Activated CD8-positive, alpha-beta memory T cell treated with anti-CD3 and anti-CD28 coated beads, Interleukin-2, amount 10 ng/mL, durations not matched to agents 7 days and 5 days (primary cell): Measurements from ENCODE around the gene SLC25A30. TPM values are rescaled to one million over a fixed set of nuclear protein-coding genes. Genes with fewer than 3 reads are reported as not detected.
"Not testable (repeated sequence)": the region's sequence is repeated elsewhere in the genome, so short reads cannot be mapped to it uniquely, and the experiment has no call there.

Experiments
- ATAC-seq: fragments of 150-1000 bp; cut with Tn5 transposase; one replicate; pipeline ENCODE4 v1.10.0; 2021; ENCODE audit warnings: moderate library complexity
- CTCF ChIA-PET: fragments of 350-600 bp; sonication (Branson Sonifier 250); formaldehyde crosslinking; loops from one replicate; lab custom pipeline; 2021; ENCODE audit warnings: antibody characterized with exemption; lab: Charles Lee
- DNase-seq: peaks from one replicate; pipeline ENCODE4 v3.0.0-alpha.2; 2020
- H3K27ac Mint-ChIP-seq: one replicate; pipeline ENCODE4 v1.8.0; 2021; ENCODE audit warnings: mild to moderate bottlenecking, mixed read lengths
- H3K27me3 Mint-ChIP-seq: one replicate; pipeline ENCODE4 v1.8.0; 2021; ENCODE audit warnings: mixed read lengths
- H3K36me3 Mint-ChIP-seq: one replicate; pipeline ENCODE4 v1.8.0; 2021; ENCODE audit warnings: mild to moderate bottlenecking, mixed read lengths
- H3K4me1 Mint-ChIP-seq: one replicate; pipeline ENCODE4 v1.8.0; 2021; ENCODE audit warnings: mixed read lengths
- H3K4me3 Mint-ChIP-seq: one replicate; pipeline ENCODE4 v1.8.0; 2021; ENCODE audit warnings: mild to moderate bottlenecking, moderate library complexity, mixed read lengths
- H3K9me3 Mint-ChIP-seq: one replicate; pipeline ENCODE4 v1.8.0; 2022; ENCODE audit warnings: low read depth, mixed read lengths
- total RNA-seq, 2 experiments: library from RNA; stranded (reverse); gene quantifications; one replicate each; pipeline ENCODE4 v1.2.3, GENCODE V29; 2021

Gene SLC25A30
- total RNA-seq, 2 experiments from 2014 or later: 23.5 to 28.4 TPM

DNA sequence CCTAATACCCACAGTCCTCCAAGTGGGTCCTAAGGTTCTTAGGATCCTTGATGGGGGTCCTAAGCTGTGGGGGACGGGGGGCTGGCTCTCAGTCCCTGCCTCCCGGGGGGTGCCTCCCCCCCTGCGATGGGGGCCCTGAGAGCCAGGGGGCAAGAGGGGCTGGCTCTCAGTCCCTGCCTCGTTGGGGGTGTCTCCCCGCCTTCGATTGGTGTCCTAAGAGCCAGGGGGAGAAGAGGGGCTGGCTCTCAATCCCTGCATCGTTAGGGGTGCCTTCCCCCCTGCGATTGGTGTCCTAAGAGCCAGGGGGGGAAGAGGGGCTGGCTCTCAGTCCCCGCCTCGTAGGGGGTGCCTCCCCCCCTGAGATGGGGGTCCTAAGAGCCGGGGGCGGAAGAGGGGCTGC is 37.0 kb downstream of the SLC25A30 start:
- Mint-ChIP-seq H3K4me3 (no peak overlapping the region), H3K36me3 (peaks cover 6% of the 10 kb centered on the region), H3K9me3 (no peaks in the 10 kb centered on the region), H3K27me3 (no peaks in the 10 kb centered on the region), H3K27ac (no peak overlapping the region), H3K4me1 (no peaks in the 10 kb centered on the region)
- CTCF ChIA-PET: no interaction called here
- DNase-seq (no peak), ATAC-seq (no peak)

DNA sequence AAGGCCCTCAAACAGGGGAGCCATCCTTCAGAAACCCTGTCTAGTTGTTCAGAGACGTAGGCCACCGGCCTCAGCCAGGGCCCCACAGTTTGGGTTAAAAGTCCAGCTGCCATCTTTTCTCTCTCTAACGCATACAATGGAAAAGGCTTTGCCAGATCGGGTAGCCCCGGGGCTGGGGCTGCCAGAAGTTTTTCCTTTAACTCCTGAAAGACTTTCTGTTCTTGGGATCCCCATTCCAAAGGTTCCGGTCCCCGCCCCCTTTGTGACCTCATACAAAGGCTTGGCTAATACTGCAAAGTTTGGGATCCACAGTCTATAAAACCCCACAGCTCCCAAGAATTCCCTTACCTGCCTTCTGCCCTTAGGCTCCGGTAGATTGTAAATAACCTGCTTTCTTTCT is 37.5 kb downstream of the SLC25A30 start:
- DNase-seq, H3K4me1 Mint-ChIP-seq, H3K27ac Mint-ChIP-seq, H3K27me3 Mint-ChIP-seq, CTCF ChIA-PET, H3K4me3 Mint-ChIP-seq, ATAC-seq, H3K9me3 Mint-ChIP-seq, H3K36me3 Mint-ChIP-seq: not testable (repeated sequence)

DNA sequence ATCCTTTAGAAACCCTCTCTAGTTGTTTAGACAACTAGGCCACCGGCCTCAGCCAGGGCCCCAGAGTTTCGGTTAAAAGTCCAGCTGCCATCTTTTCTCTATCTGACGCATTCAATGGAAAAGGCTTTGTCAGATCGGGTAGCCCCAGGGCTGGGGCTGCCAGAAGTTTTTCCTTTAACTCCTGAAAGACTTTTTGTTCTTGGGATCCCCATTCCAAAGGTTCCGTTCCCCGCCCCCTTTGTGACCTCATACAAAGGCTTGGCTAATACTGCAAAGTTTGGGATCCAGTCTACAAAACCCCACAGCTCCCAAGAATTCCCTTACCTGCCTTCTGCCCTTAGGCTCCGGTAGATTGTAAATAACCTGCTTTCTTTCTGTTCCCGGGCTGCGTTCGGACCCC is 38.7 kb downstream of the SLC25A30 start:
- H3K4me1 Mint-ChIP-seq, ATAC-seq, H3K27ac Mint-ChIP-seq, CTCF ChIA-PET, H3K9me3 Mint-ChIP-seq, H3K36me3 Mint-ChIP-seq, DNase-seq, H3K4me3 Mint-ChIP-seq, H3K27me3 Mint-ChIP-seq: not testable (repeated sequence)

DNA sequence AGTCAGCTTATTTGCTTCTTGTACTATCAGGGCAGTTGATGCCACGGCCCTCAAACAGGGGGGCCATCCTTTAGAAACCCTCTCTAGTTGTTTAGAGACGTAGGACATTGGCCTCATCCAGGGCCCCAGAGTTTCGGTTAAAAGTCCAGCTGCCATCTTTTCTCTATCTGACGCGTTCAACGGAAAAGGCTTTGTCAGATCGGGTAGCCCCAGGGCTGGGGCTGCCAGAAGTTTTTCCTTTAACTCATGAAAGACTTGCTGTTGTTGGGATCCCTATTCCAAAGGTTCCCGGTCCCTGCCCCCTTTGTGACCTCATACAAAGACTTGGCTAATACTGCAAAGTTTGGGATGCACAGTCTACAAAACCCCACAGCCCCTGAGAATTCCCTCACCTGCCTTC is 39.4 kb downstream of the SLC25A30 start:
- ATAC-seq, H3K27me3 Mint-ChIP-seq, H3K27ac Mint-ChIP-seq, H3K4me1 Mint-ChIP-seq, H3K9me3 Mint-ChIP-seq, DNase-seq, CTCF ChIA-PET, H3K36me3 Mint-ChIP-seq, H3K4me3 Mint-ChIP-seq: not testable (repeated sequence)

DNA sequence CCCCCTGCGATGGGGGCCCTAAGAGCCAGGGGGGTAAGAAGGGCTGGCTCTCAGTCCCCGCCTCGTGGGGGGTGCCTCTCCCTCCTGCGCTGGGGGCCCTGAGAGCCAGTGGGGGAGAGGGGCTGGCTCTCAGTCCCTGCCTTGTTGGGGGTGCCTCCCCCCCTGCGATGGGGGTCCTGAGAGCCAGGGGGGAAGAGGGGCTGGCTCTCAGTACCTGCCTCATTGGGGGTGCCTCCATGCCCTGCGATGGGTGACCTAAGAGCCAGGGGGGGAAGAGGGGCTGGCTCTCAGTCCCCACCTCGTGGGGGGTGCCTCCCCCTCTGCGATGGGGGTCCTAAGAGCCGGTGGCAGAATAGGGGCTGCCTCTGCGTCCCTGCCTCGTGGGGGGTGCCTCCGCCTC is 40.9 kb downstream of the SLC25A30 start:
- CTCF ChIA-PET: not testable (repeated sequence)

DNA sequence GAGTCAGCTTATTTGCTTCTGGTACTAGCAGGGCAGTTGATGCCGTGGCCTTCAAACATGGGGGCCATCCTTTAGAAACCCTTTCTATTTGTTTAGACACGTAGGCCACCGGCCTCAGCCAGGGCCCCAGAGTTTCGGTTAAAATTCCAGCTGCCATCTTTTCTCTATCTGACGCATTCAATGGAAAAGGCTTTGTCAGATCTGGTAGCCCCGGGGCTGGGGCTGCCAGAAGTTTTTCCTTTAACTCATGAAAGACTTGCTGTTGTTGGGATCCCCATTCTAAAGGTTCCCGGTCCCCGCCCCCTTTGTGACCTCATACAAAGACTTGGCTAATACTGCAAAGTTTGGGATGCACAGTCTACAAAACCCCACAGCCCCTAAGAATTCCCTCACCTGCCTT is 41.5 kb downstream of the SLC25A30 start:
- H3K27ac Mint-ChIP-seq, ATAC-seq, H3K27me3 Mint-ChIP-seq, H3K4me3 Mint-ChIP-seq, CTCF ChIA-PET, H3K4me1 Mint-ChIP-seq, H3K36me3 Mint-ChIP-seq, DNase-seq, H3K9me3 Mint-ChIP-seq: not testable (repeated sequence)

More for the DNA sequence above, 40.9 kb downstream of the SLC25A30 start:
- not testable (repeated sequence) for ATAC-seq, H3K4me1 Mint-ChIP-seq, DNase-seq, H3K27me3 Mint-ChIP-seq, H3K4me3 Mint-ChIP-seq, H3K27ac Mint-ChIP-seq, H3K9me3 Mint-ChIP-seq, H3K36me3 Mint-ChIP-seq

DNA sequence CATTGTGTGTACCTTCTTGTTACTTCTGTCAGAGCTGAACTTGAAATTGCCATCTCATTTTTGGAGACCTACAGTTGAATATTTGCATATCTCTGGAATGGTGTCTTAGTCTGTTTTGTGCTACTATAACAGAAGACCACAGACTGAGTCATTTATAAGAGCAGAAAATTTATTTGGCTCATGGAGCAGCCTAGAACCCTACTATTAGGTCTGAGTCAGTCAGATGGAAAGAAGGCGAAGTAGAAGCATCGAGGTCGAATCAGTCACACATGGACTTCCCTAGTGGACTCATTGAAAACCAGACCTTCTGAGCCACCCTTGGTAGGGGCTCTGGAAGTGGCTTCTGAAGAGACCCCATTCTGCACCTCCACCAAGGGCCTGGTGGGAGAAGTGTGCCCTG is 43.3 kb downstream of the SLC25A30 start:
- CTCF ChIA-PET: no interaction called here
- Mint-ChIP-seq H3K27me3 (no peaks in the 10 kb centered on the region), H3K4me3 (no peak overlapping the region), H3K9me3 (no peaks in the 10 kb centered on the region), H3K27ac (no peak overlapping the region), H3K36me3 (no peaks in the 10 kb centered on the region), H3K4me1 (peaks cover 9% of the 10 kb centered on the region)
- no peak for ATAC-seq
- DNase-seq: no peak

DNA sequence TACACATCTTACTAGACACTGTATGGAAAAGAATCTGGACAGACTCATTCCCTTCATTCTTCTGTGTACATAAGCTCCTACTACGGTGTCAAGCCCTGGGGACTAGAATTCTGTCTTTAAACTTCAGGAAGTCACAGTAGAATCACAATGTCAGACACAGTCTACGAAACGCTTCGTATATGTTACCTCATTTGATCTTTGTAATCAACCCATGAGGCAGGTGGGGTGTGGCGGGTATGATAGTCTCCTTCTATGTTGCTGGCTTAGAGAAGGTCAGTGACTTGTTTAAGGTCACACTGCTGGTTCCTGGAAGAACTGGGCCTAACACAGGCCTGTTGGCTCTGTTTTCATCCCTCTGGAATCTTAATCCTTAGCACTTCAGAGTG is 45.0 kb downstream of the SLC25A30 start:
- Mint-ChIP-seq H3K36me3 (peaks cover 3% of the 10 kb centered on the region), H3K27ac (no peak overlapping the region), H3K4me3 (no peak overlapping the region), H3K4me1 (peaks cover 19% of the 10 kb centered on the region), H3K9me3 (no peaks in the 10 kb centered on the region), H3K27me3 (no peaks in the 10 kb centered on the region)
- CTCF ChIA-PET: interaction anchor here (1.5 to 7.4 kb wide), 5 partner anchors 10 to 32 kb away, joined by 3 to 52 read pairs (median 6); partner anchors contain the start of gene TPT1
- no peak for ATAC-seq
- DNase-seq: no peak

DNA sequence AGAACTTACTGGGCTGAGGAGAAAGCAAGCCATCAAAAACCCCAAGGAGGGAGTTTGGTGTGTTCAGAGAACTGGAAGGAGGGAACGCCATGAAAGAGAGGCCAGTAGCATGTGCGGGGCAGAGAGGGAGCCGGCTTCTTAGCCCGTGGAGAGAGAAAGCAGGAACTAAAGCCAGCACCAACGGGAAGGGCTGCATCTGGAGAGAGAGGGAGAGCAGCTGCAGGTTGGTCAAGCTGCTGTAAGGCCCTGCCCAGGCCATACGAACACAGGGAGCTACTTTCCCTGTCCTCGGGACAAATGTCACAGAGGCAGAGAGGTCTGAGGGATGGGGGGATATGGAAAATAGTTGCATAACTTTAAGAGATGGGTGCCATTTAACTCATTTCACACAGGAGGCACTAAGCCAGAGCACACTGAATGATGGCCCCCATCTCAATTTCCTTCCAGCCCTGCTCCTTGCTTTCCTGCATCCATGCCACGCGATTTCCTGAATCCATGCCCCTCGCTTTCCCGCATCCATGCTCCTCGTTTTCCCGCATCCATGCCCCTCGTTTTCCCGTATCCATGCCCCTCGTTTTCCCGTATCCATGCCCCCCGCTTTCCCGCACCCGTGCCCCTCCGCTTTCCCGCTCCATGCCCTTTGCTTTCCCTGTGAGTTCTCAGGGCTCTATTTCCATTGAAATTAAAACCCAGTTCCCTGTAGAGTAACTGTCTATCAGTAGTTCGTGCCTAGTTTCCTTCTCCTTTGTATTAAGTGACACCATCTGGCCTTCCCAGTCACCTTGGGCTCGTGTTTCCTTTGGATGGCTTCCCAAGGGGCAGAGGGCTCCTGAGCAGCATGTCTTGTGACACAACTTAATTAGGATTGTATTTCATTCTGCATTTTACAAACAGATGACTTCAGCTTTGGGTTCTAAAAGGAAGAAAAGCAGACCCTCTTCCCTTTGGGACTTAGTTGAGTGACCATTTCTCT is 45.7 kb downstream of the SLC25A30 start:
- Mint-ChIP-seq H3K36me3 (peaks cover 3% of the 10 kb centered on the region), H3K4me1 (peaks cover 26% of the 10 kb centered on the region), H3K27me3 (no peaks in the 10 kb centered on the region), H3K9me3 (no peaks in the 10 kb centered on the region), H3K4me3 (no peak overlapping the region), H3K27ac (no peak overlapping the region)
- CTCF ChIA-PET: interaction anchor here (0.7 to 8.0 kb wide), 13 partner anchors 10 to 342 kb away, joined by 3 to 108 read pairs (median 6); partner anchors contain the start of genes SLC25A30 and TPT1
- ATAC-seq: no peak
- no peak for DNase-seq

DNA sequence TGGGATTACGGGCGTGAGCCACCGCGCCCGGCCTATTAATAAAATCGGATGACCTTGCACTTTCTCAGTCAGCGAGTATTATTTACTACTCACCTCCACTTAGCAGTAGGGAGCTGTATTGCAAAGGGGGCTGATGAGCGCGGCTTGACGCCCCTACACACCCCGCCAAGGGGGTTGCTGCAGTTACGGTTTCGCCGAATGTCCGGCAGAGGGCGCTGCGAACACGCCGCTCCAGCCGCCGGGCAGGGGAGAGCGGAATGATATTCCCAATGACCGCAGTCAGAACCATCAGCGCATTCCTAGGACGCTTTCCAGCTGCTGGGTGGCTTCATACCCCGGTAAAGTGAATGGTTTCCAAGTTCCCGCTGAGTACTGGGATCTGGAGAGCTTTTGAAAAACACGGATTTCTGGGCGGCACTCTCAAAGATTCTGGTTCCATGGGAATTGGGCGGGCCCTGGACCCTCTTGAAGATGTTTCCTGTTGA is 47.2 kb downstream of the SLC25A30 start:
- CTCF ChIA-PET: interaction anchor here (0.6 to 8.0 kb wide), 29 partner anchors 13 to 800 kb away, joined by 3 to 108 read pairs (median 4); partner anchors contain the start of genes COG3, SLC25A30 and TPT1
- no peaks in the 10 kb centered on the region for H3K27me3 Mint-ChIP-seq
- no peak overlapping the region for H3K4me3 Mint-ChIP-seq
- H3K9me3 Mint-ChIP-seq: no peaks in the 10 kb centered on the region
- DNase-seq (peak; percentile 55), ATAC-seq (no peak)
- peaks cover 4% of the 10 kb centered on the region for H3K36me3 Mint-ChIP-seq
- no peak overlapping the region for H3K27ac Mint-ChIP-seq
- peaks cover 35% of the 10 kb centered on the region for H3K4me1 Mint-ChIP-seq

DNA sequence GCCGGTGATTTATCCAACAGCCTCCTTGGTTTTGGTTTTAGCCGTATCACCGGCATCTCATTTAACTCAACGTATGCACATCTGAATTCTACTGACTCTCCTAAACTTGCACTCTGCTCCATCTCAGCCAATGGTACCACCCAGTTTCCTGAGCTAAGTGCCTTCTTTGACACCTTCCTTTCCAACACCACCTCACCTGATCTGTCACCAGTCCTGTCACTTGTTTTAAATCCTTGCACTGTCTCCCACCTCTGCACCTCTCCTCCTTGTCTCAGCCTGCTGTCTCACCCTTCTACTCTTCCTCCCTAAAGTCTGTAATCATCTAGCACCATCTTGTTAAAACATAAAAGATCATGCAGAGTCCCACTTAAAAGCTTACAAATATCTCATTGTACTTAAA is 49.1 kb downstream of the SLC25A30 start:
- Mint-ChIP-seq H3K9me3 (peaks cover under 1% of the 10 kb centered on the region), H3K4me1 (peaks cover 42% of the 10 kb centered on the region), H3K27me3 (no peaks in the 10 kb centered on the region), H3K4me3 (no peak overlapping the region), H3K27ac (peak overlapping the region; percentile 42), H3K36me3 (peaks cover 9% of the 10 kb centered on the region)
- DNase-seq (no peak), ATAC-seq (no peak)
- CTCF ChIA-PET: interaction anchor here (0.7 to 8.0 kb wide), 6 partner anchors 12 to 141 kb away, joined by 3 to 108 read pairs (median 23); partner anchors contain the start of gene TPT1

DNA sequence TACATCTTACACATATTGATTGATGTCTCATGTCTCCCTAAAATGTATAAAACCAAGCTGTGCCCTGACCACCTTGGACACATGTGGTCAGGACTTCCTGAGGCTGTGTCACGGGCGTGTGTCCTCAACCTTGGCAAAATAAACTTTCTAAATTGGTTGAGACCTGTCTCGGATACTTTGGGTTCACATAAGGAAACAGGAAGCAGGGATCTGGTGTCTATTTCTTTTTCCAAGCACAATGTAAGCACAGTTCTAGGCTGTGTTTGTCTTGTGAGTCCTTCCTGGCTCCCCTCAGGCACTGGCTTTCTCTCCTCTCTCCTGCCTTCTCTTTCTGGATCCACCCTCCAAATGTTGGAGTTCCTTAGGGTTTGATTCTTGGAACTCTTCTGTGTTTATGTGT is 49.6 kb downstream of the SLC25A30 start:
- Mint-ChIP-seq H3K4me3 (no peak overlapping the region), H3K4me1 (peaks cover 46% of the 10 kb centered on the region), H3K36me3 (peaks cover 14% of the 10 kb centered on the region), H3K27ac (peak overlapping the region; percentile 94), H3K27me3 (no peaks in the 10 kb centered on the region), H3K9me3 (peaks cover 6% of the 10 kb centered on the region)
- no peak for ATAC-seq
- CTCF ChIA-PET: interaction anchor here (0.8 to 8.0 kb wide), 5 partner anchors 11 to 122 kb away, joined by 3 to 108 read pairs (median 19); partner anchors contain the start of gene TPT1
- DNase-seq: no peak

DNA sequence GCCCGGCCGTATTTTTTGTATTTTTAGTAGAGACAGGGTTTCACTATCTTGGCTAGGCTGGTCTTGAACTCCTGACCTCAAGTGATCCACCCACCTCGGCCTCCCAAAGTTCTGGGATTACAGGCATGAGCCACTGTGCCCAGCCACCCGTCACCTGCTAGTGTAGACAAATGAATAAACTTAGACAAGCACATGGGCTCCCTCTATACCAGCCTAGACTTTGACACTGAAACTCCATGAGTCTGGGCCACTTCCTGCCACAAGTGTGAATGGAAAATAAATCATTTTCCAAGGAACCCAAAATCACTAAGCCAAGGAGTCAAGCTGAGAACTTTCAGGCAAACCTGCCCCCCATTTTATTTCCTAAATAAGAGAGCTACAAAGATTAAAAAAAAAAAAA is 50.2 kb downstream of the SLC25A30 start:
- ATAC-seq: no peak
- H3K4me1 Mint-ChIP-seq: peaks cover 51% of the 10 kb centered on the region

More for the DNA sequence above, 50.2 kb downstream of the SLC25A30 start:
- CTCF ChIA-PET: interaction anchor here (0.8 to 8.0 kb wide), 6 partner anchors 11 to 122 kb away, joined by 3 to 108 read pairs (median 12); partner anchors contain the start of genes COG3 and TPT1
- no peak for DNase-seq
- Mint-ChIP-seq H3K9me3 (peaks cover 6% of the 10 kb centered on the region), H3K27ac (peak overlapping the region; percentile 94), H3K27me3 (no peaks in the 10 kb centered on the region), H3K4me3 (no peak overlapping the region), H3K36me3 (peaks cover 17% of the 10 kb centered on the region)
